GM12875 (cell line): Measurements from ENCODE around the gene QDPR.

ENCODE experiments used
- H3K4me3 ChIP-seq: one replicate; pipeline ENCODE4 v1.5.1; 2011; ENCODE audit warnings: low read depth, low read length, control low read depth
- TF ChIP-seq, protein P1 (sequence below): IDR thresholded peaks from 2 replicates; pipeline ENCODE4 v1.5.1; 2011; ENCODE audit warnings: low read depth, mild to moderate bottlenecking, control low read depth, inconsistent platforms, low read length, moderate library complexity, borderline replicate concordance; ENCODE audit not compliant: insufficient read depth

QDPR gene

DNA sequence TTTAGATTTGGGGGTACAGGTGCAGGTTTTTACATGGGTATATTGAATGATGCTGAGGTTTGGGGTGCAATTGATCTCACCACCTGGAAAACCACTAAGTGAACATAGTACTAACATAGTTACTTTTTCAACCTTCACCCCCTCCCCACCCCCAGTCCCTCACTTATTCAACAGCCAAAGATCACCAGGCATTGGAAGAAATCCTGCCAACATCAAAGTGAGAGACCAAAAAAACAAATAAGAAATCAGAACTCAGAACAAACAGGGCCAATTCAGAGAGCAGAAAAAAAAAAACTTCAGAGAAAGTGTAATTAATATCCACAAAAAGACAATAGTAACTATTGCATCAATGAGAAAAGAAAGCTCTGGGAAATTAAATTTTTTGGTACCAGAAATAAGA, 44.6 kb upstream of the QDPR start:
- H3K4me3 ChIP-seq = no peak overlapping the region
- TF ChIP-seq, protein P1, sequence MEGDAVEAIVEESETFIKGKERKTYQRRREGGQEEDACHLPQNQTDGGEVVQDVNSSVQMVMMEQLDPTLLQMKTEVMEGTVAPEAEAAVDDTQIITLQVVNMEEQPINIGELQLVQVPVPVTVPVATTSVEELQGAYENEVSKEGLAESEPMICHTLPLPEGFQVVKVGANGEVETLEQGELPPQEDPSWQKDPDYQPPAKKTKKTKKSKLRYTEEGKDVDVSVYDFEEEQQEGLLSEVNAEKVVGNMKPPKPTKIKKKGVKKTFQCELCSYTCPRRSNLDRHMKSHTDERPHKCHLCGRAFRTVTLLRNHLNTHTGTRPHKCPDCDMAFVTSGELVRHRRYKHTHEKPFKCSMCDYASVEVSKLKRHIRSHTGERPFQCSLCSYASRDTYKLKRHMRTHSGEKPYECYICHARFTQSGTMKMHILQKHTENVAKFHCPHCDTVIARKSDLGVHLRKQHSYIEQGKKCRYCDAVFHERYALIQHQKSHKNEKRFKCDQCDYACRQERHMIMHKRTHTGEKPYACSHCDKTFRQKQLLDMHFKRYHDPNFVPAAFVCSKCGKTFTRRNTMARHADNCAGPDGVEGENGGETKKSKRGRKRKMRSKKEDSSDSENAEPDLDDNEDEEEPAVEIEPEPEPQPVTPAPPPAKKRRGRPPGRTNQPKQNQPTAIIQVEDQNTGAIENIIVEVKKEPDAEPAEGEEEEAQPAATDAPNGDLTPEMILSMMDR = no peak

DNA sequence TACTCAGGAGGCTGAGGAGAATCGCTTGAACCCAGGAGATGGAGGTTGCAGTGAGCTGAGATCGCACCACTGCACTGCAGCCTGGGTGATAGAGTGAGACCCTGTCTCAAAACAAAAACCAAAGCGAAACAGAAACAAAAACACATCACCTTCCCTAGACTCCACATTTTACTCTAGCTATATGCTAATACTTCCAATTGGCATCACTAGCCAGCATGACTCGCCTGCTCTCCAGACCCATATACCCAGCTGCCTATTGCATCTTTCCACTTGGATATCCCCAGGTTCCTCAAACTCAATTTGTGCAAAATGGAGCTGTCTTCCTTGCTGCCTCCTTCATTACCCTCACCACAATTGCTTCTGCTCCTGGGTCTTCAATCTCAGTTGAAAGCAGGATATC, 42.7 kb upstream of the QDPR start:
- TF ChIP-seq, protein P1 = no peak
- H3K4me3 ChIP-seq = no peak overlapping the region

DNA sequence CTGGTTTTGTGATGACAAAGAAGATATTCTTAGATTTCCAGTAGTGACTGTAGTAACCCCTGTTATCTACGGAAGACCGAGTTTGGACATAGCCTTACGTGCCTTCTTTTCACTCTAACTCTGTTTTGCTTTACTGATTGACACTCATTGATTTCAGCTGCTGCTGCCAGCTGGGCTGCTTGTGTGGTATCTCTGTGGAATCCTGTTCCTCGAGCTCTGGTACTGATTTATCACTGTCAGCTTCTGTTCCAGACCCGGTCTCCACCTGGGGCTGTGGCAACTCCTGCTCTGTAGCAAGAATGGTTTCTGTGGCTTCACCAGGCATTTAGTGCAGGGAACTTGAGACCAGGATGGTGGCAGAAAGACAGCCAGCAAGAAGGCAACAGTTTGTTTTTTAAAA, 40.5 kb upstream of the QDPR start:
- TF ChIP-seq, protein P1 = no peak
- H3K4me3 ChIP-seq = no peak overlapping the region

- TF ChIP-seq, protein P1 = no peak
- no peak overlapping the region for H3K4me3 ChIP-seq
These were observed 38.7 kb upstream of the QDPR start for GRCh38 chr4:17550549-17550948.

GRCh38 chr4:17546678-17547077, 34.8 kb upstream of the QDPR start:
- H3K4me3 ChIP-seq = no peak overlapping the region

DNA sequence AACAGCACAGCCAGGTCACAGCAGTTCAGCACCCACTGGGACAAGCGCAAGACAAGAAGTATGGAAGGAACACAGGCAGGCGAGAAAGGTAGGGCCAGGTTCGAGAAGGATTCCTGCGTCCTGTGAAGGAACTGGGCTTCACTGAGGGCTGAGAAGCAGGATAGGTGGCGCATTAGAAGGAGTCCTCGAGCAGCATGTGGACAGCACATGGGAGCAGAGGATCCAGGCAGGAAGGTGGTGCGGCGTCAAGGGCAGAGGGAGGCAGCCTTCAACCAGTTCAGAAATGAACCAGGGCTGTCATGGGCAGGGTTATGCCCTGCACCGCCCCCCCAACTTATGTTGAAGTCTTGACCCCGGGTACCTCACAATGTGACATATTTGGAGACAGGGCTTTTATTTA, 34.3 kb upstream of the QDPR start:
- no peak overlapping the region for H3K4me3 ChIP-seq
- TF ChIP-seq, protein P1 = no peak

More at GRCh38 chr4:17546678-17547077, 34.8 kb upstream of the QDPR start:
- TF ChIP-seq, protein P1 = no peak

GRCh38 chr4:17545374-17546140, 33.7 kb upstream of the QDPR start:
- no peak overlapping the region for H3K4me3 ChIP-seq
- TF ChIP-seq, protein P1 = no peak
